H1 (cell line): ENCODE data around the gene SPATA31C2. TPM values are rescaled to one million over a fixed set of nuclear protein-coding genes. Genes with fewer than 3 reads are reported as not detected.

Experiments used
- CTCF ChIA-PET: fragments of 300-600 bp; sonication (Branson Sonifier 250); formaldehyde crosslinking; loops from one replicate; lab custom pipeline; 2021; ENCODE audit not compliant: partially characterized antibody; lab: Charles Lee
- POLR2A ChIA-PET: fragments of 300-600 bp; sonication (Branson Sonifier 250); formaldehyde crosslinking; loops from one replicate; lab custom pipeline; 2021; ENCODE audit warnings: inconsistent platforms; ENCODE audit not compliant: partially characterized antibody; lab: Charles Lee
- DNase-seq, 2 experiments: peaks; one replicate each; pipeline versions ENCODE4 v3.0.0 to v3.0.0-alpha.2; 2010 to 2022; ENCODE audit warnings: low spot score in 2 of 2, low read depth in 1 of 2, mixed read lengths in 1 of 2
- FAIRE-seq: peaks from 2 replicates; lab custom pipeline; 2011; peaks lifted over from hg19 to GRCh38; lab: Jason Lieb, UNC
- H2AFZ ChIP-seq: 2 replicates; pipeline ENCODE4 v1.8.1; 2012; ENCODE audit warnings: low read length, inconsistent platforms
- H2AK5ac ChIP-seq: 2 replicates; pipeline ENCODE4 v1.6.1; 2013; ENCODE audit warnings: low read depth, low read length
- H2BK120ac ChIP-seq: replicated peaks from 2 replicates; pipeline ENCODE3; 2013; ENCODE audit warnings: low read depth, low read length, inconsistent platforms
- H2BK12ac ChIP-seq: 2 replicates; pipeline ENCODE4 v1.6.1; 2013; ENCODE audit warnings: low read depth, low read length
- H2BK15ac ChIP-seq: 2 replicates; pipeline ENCODE4 v1.6.1; 2013; ENCODE audit warnings: low read length
- H2BK20ac ChIP-seq: 2 replicates; pipeline ENCODE4 v1.6.1; 2013; ENCODE audit warnings: low read length
- H2BK5ac ChIP-seq: 2 replicates; pipeline ENCODE4 v1.6.1; 2013; ENCODE audit warnings: low read depth, low read length
- H3K14ac ChIP-seq: 2 replicates; pipeline ENCODE4 v1.6.1; 2013; ENCODE audit warnings: inconsistent platforms; ENCODE audit not compliant: insufficient read length
- H3K18ac ChIP-seq: 2 replicates; pipeline ENCODE4 v1.6.1; 2013; ENCODE audit warnings: low read length; ENCODE audit errors: extremely low read depth
- H3K23ac ChIP-seq: 2 replicates; pipeline ENCODE4 v1.6.1; 2013; ENCODE audit warnings: inconsistent platforms; ENCODE audit not compliant: insufficient read length
- H3K23me2 ChIP-seq: 2 replicates; pipeline ENCODE4 v1.6.1; 2013; ENCODE audit warnings: low read depth, low read length
- H3K27ac ChIP-seq: 2 replicates; pipeline ENCODE4 v1.6.1; 2011; ENCODE audit warnings: low read depth, low read length, inconsistent platforms
- H3K27me3 ChIP-seq, 4 experiments: replicated peaks in 1 of 4; 1 replicate in 1 of 4; 2 replicates in 3 of 4; pipeline versions ENCODE4 v1.6.1 to v1.8.1; 2011 to 2013; ENCODE audit warnings: low read length in 3 of 4, mild to moderate bottlenecking in 3 of 4, inconsistent platforms in 2 of 4, mixed read lengths in 2 of 4, moderate library complexity in 1 of 4; ENCODE audit not compliant: control insufficient read depth in 3 of 4, insufficient read depth in 3 of 4; ENCODE audit errors: extremely low read depth in 1 of 4
- H3K36me3 ChIP-seq, 4 experiments: 2 replicates each; pipeline versions ENCODE4 v1.6.1 to v1.8.1; 2011 to 2013; ENCODE audit warnings: mild to moderate bottlenecking in 4 of 4, low read length in 3 of 4, moderate library complexity in 2 of 4, control low read depth in 1 of 4, inconsistent platforms in 1 of 4; ENCODE audit not compliant: insufficient read depth in 4 of 4, control insufficient read depth in 2 of 4
- H3K4ac ChIP-seq: replicated peaks from 2 replicates; pipeline ENCODE3; 2013; ENCODE audit warnings: low read length, low read depth, mixed read lengths, inconsistent platforms; ENCODE audit not compliant: insufficient read length
- H3K4me1 ChIP-seq, 4 experiments: replicated peaks in 1 of 4; 1 replicate in 1 of 4; 2 replicates in 3 of 4; pipeline versions ENCODE4 v1.6.1 to v1.8.1; 2011 to 2013; ENCODE audit warnings: low read length in 3 of 4, inconsistent platforms in 2 of 4, mixed read lengths in 1 of 4; ENCODE audit not compliant: insufficient read depth in 4 of 4, control insufficient read depth in 3 of 4
- H3K4me2 ChIP-seq, 2 experiments: 2 replicates each; pipeline versions ENCODE4 v1.6.1 to v1.8.1; 2011 to 2013; ENCODE audit warnings: low read depth in 2 of 2, low read length in 2 of 2, control low read depth in 1 of 2, inconsistent platforms in 1 of 2, mild to moderate bottlenecking in 1 of 2; ENCODE audit not compliant: insufficient read depth in 1 of 2
- H3K4me3 ChIP-seq, 4 experiments: fragments of 200-600, 300-600 bp in 1 of 4; sonication (generic), shearing (Covaris generic), sonication (Bioruptor Twin) in 1 of 4; 2 replicates each; pipeline versions ENCODE4 v1.5.1 to v1.8.1; 2011 to 2016; ENCODE audit warnings: low read length in 4 of 4, low read depth in 3 of 4, control low read depth in 2 of 4, inconsistent platforms in 2 of 4, mild to moderate bottlenecking in 2 of 4, mixed read lengths in 1 of 4, moderate library complexity in 1 of 4; ENCODE audit not compliant: insufficient read depth in 2 of 4; ENCODE audit errors: extremely low read depth in 1 of 4
- H3K56ac ChIP-seq: replicated peaks from 2 replicates; pipeline ENCODE3; 2013; ENCODE audit warnings: low read depth, mild to moderate bottlenecking, mixed read lengths, low read length, inconsistent platforms; ENCODE audit not compliant: insufficient read length
- H3K79me1 ChIP-seq: 2 replicates; pipeline ENCODE4 v1.6.1; 2013; ENCODE audit warnings: low read depth, low read length, control low read depth
- H3K79me2 ChIP-seq, 2 experiments: 2 replicates each; pipeline versions ENCODE4 v1.6.1 to v1.8.1; 2012 to 2013; ENCODE audit warnings: low read length in 2 of 2, mild to moderate bottlenecking in 2 of 2, inconsistent platforms in 1 of 2; ENCODE audit not compliant: insufficient read depth in 2 of 2, control insufficient read depth in 1 of 2
- H3K9ac ChIP-seq, 4 experiments: replicated peaks in 1 of 4; 1 replicate in 1 of 4; 2 replicates in 3 of 4; pipeline versions ENCODE4 v1.6.1 to v1.8.1; 2011 to 2013; ENCODE audit warnings: low read depth in 3 of 4, low read length in 3 of 4, control low read depth in 2 of 4, mild to moderate bottlenecking in 2 of 4, moderate library complexity in 2 of 4, inconsistent platforms in 1 of 4; ENCODE audit errors: extremely low read depth in 1 of 4
- H3K9me3 ChIP-seq, 2 experiments: 2 replicates each; pipeline versions ENCODE4 v1.6.1 to v1.8.1; 2012 to 2013; ENCODE audit warnings: mild to moderate bottlenecking in 2 of 2, moderate library complexity in 2 of 2, control low read depth in 1 of 2, inconsistent platforms in 1 of 2, low read depth in 1 of 2, low read length in 1 of 2, mixed read lengths in 1 of 2; ENCODE audit not compliant: insufficient read depth in 2 of 2
- H4K20me1 ChIP-seq, 2 experiments: replicated peaks in 1 of 2; 2 replicates each; pipeline versions ENCODE3 to v1.8.1; 2011 to 2013; ENCODE audit warnings: inconsistent platforms in 2 of 2, low read length in 2 of 2, mild to moderate bottlenecking in 1 of 2; ENCODE audit not compliant: insufficient read depth in 2 of 2, control insufficient read depth in 1 of 2
- H4K5ac ChIP-seq: 2 replicates; pipeline ENCODE4 v1.6.1; 2013; ENCODE audit warnings: low read length, low read depth, mixed read lengths, inconsistent platforms; ENCODE audit not compliant: insufficient read length
- H4K8ac ChIP-seq: 2 replicates; pipeline ENCODE4 v1.8.0; 2013; ENCODE audit warnings: mild to moderate bottlenecking, moderate library complexity, low read length, inconsistent platforms; ENCODE audit not compliant: insufficient read depth; ENCODE audit errors: extremely low read depth
- H4K91ac ChIP-seq: replicated peaks from 2 replicates; pipeline ENCODE3; 2013; ENCODE audit warnings: low read length, mixed read lengths, inconsistent platforms; ENCODE audit not compliant: insufficient read length
- CBX8 ChIP-seq: fragments of 300-800, 300-1000 bp; sonication (generic); IDR thresholded peaks from 2 replicates; pipeline ENCODE4 v1.7.1; 2016; ENCODE audit warnings: low read depth, low read length, borderline replicate concordance
- CTBP2 ChIP-seq: IDR thresholded peaks from 2 replicates; pipeline ENCODE4 v1.7.0; 2011; ENCODE audit warnings: borderline replicate concordance, mild to moderate bottlenecking, moderate library complexity, mixed read lengths, low read length; ENCODE audit not compliant: insufficient read depth, insufficient read length
- WGBS, 2 experiments: shearing (Covaris generic) in 1 of 2; methylation state at CpG; one replicate each; pipeline versions ENCODE4 v1.1.6 to v1.1.7; 2013 to 2015; ENCODE audit warnings: low lambda C conversion rate in 2 of 2, mixed read lengths in 2 of 2, inconsistent platforms in 1 of 2, low coverage in 1 of 2, missing lambda C conversion rate in 1 of 2; ENCODE audit not compliant: insufficient replicate concordance in 2 of 2, insufficient coverage in 1 of 2, insufficient read length in 1 of 2; ENCODE audit errors: extremely low coverage in 1 of 2, missing lambda C conversion rate in 1 of 2; 5-methylcytosine and 5-hydroxymethylcytosine counted together
- polyA plus RNA-seq, 7 experiments: library from polyadenylated mRNA; depleted of rRNA in 3 of 7; stranded (reverse) in 5 of 7; unstranded in 2 of 7; fragments of >200 nt in 5 of 7; fragments of 200-250 nt in 2 of 7; gene quantifications; 1 replicate in 5 of 7; 2 replicates in 1 of 7; 4 replicates in 1 of 7; pipeline versions ENCODE4 v1.2.1 to v1.2.3, GENCODE V29; 2011 to 2013; ENCODE audit warnings: missing spikeins in 2 of 7, mixed read lengths in 2 of 7
- total RNA-seq: library from RNA; stranded (reverse); fragmentation: NEBNext Ultra II Directional; extraction: Animal tissue kit (Norgen Biotek cat#: 25700); gene quantifications from 2 replicates; pipeline ENCODE4 v1.2.1, GENCODE V29; 2021

The SPATA31C2 gene
- total and polyA plus RNA-seq, 2 of the 8 experiments (the other 6 are each of a cell fraction or from before 2014, with no cell fraction given), result 0.17 to 0.20 TPM

DNA sequence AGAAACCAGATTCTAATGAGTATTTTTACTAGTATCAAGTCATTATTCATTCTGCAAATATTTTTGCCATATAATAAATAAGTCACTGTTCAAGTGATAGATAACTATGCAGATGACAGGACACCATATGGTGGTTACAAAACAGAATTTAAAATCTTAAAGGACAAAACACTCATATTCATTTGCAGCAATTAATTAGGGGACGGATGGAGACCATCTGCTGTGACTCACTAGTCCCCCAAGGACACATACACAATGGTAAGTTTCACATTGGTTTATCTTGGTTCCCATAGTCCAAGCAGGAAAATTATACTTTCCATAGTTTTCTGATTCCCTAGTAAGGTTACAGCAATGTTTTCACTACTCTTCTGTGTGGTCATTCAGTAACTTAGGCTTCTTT, 28.4 kb upstream of the SPATA31C2 start:
- WGBS, 2 experiments, result 85% methylated on average over 1 of the region's 1 CpG; no CpG with 5 or more reads in 1 of the 2 experiments

More for the DNA sequence above, 28.4 kb upstream of the SPATA31C2 start:
- Histone ChIP-seq H4K91ac (no peak overlapping the region), H4K5ac (no peak overlapping the region), H3K79me2 (no peaks in the 10 kb centered on the region), H2AK5ac (no peak overlapping the region), H3K56ac (no peak overlapping the region), H2BK120ac (no peak overlapping the region), H3K79me1 (no peaks in the 10 kb centered on the region), H3K18ac (no peak overlapping the region), H3K14ac (no peak overlapping the region), H2BK12ac (no peak overlapping the region), H3K27ac (no peak overlapping the region), H2BK20ac (no peak overlapping the region), H2AFZ (no peak overlapping the region), H3K23ac (no peak overlapping the region), H4K20me1 (no peaks in the 10 kb centered on the region), H2BK5ac (no peak overlapping the region), H3K4me2 (no peak overlapping the region), H3K9me3 (0 out of 4 replicates have a peak, but pooled peaks cover 0 to 4% of the 10 kb centered on the region in 2 experiments), H3K27me3 (no peaks in the 10 kb centered on the region), H3K9ac (no peak overlapping the region), H2BK15ac (no peak overlapping the region), H3K4me1 (no peaks in the 10 kb centered on the region), H3K36me3 (no peaks in the 10 kb centered on the region), H3K4me3 (no peak overlapping the region), H3K4ac (no peak overlapping the region), H3K23me2 (no peaks in the 10 kb centered on the region), H4K8ac (no peak overlapping the region)
- TF ChIP-seq CBX8, result no peak
- no peak for TF ChIP-seq CTBP2
- FAIRE-seq (no peak), DNase-seq (no peak)
- ChIA-PET POLR2A (no interaction called here), CTCF (interaction anchor here (1.1 kb wide), 1 partner anchor 143 kb away, joined by 3 read pairs; no protein-coding TSS in a partner anchor)
